ENCODE measurements around the gene LNP1. TPM values are rescaled to one million over a fixed set of nuclear protein-coding genes. Genes with fewer than 3 reads are reported as not detected.

Gene LNP1
- total RNA-seq, 1 donor from 2014 or later = 1.3 TPM

- DNase-seq (ENCODE audit: low spot score in 2 of 2) = no peak
- Histone ChIP-seq H3K27ac (no peak overlapping the region), H3K36me3 (peaks cover 0 to 3% of the 10 kb centered on the region in 2 donors), H3K4me3 (no peak overlapping the region), H3K27me3 (no peaks in the 10 kb centered on the region), H3K9me3 (peaks cover 6 to 11% of the 10 kb centered on the region in 2 donors), H3K4me1 (no peaks in the 10 kb centered on the region)
- intact Hi-C loops (cut with DNase I) = no loop called here
- no peak for TF ChIP-seq CTCF (IDR thresholded peaks at IDR 0.05)
Measured at GRCh38 chr3:100413613-100414012, 12.3 kb downstream of the LNP1 start.

- Histone ChIP-seq H3K4me1 (no peaks in the 10 kb centered on the region), H3K4me3 (no peak overlapping the region), H3K27ac (no peak overlapping the region), H3K27me3 (no peaks in the 10 kb centered on the region), H3K36me3 (peaks cover 0 to 3% of the 10 kb centered on the region in 2 donors), H3K9me3 (peaks cover 5 to 7% of the 10 kb centered on the region in 2 donors)
- no peak for TF ChIP-seq CTCF (IDR thresholded peaks at IDR 0.05)
- intact Hi-C loops (cut with DNase I) = no loop called here
- no peak for DNase-seq (ENCODE audit: low spot score in 2 of 2)
Measured at GRCh38 chr3:100416176-100416575, 14.8 kb downstream of the LNP1 start.

GRCh38 chr3:100416863-100417262 lies 15.5 kb downstream of the LNP1 start:
- no peak for DNase-seq (ENCODE audit: low spot score in 2 of 2)
- Histone ChIP-seq H3K4me3 (no peak overlapping the region), H3K36me3 (peaks cover 0 to 3% of the 10 kb centered on the region in 2 donors), H3K4me1 (no peaks in the 10 kb centered on the region), H3K9me3 (no peaks in the 10 kb centered on the region), H3K27ac (no peak overlapping the region), H3K27me3 (no peaks in the 10 kb centered on the region)
- intact Hi-C loops (cut with DNase I) = no loop called here
- no peak for TF ChIP-seq CTCF (IDR thresholded peaks at IDR 0.05)

GRCh38 chr3:100419406-100419805 lies 18.1 kb downstream of the LNP1 start:
- H3K9me3 ChIP-seq = no peaks in the 10 kb centered on the region
- no peak for DNase-seq (ENCODE audit: low spot score in 2 of 2)
- no peak for TF ChIP-seq CTCF (IDR thresholded peaks at IDR 0.05)
- H3K4me3 ChIP-seq = no peak overlapping the region
- H3K4me1 ChIP-seq = no peaks in the 10 kb centered on the region
- H3K27me3 ChIP-seq = no peaks in the 10 kb centered on the region
- intact Hi-C loops (cut with DNase I) = no loop called here
- no peak overlapping the region for H3K27ac ChIP-seq
- H3K36me3 ChIP-seq = no peaks in the 10 kb centered on the region

GRCh38 chr3:100420885-100421284 lies 19.5 kb downstream of the LNP1 start:
- Histone ChIP-seq H3K36me3 (no peaks in the 10 kb centered on the region), H3K27ac (no peak overlapping the region), H3K27me3 (no peaks in the 10 kb centered on the region), H3K9me3 (no peaks in the 10 kb centered on the region), H3K4me3 (no peak overlapping the region), H3K4me1 (no peaks in the 10 kb centered on the region)
- no peak for TF ChIP-seq CTCF (IDR thresholded peaks at IDR 0.05)
- DNase-seq (ENCODE audit: low spot score in 2 of 2) = no peak
- intact Hi-C loops (cut with DNase I) = no loop called here

GRCh38 chr3:100423611-100424010 lies 22.3 kb downstream of the LNP1 start:
- Histone ChIP-seq H3K9me3 (no peaks in the 10 kb centered on the region), H3K27me3 (no peaks in the 10 kb centered on the region), H3K4me3 (no peak overlapping the region), H3K36me3 (no peaks in the 10 kb centered on the region), H3K27ac (no peak overlapping the region), H3K4me1 (peaks cover 0 to 5% of the 10 kb centered on the region in 2 donors)
- intact Hi-C loops (cut with DNase I) = no loop called here
- no peak for TF ChIP-seq CTCF (IDR thresholded peaks at IDR 0.05)
- no peak for DNase-seq (ENCODE audit: low spot score in 2 of 2)
